ENCODE results near the gene ARHGAP8.

ARHGAP8 gene

GRCh38 chr22:44726439-44726838 is 25.9 kb upstream of the ARHGAP8 start:
- no peak for DNase-seq (ENCODE audit: low spot score)

DNA sequence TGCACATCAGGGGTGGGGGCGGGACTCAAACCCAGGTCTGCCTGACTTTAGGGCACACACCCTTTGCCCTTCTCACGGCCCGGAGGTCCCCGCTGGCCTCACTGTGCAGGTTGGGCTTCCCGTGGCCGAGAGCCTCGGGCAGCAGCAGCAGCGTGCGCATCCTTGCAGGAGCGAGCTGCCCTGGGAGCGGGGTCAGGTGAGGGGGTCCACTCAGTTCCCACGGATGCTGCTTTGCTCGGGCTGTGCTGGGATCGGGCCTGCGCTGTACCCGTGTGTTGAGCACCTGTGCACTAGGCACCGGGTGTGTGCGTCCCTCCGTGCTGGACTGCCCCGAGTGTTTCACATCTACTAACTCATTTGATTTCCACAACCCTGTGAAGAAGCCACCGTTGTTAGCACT is 25.2 kb upstream of the ARHGAP8 start:
- DNase-seq (ENCODE audit: low spot score): no peak

DNA sequence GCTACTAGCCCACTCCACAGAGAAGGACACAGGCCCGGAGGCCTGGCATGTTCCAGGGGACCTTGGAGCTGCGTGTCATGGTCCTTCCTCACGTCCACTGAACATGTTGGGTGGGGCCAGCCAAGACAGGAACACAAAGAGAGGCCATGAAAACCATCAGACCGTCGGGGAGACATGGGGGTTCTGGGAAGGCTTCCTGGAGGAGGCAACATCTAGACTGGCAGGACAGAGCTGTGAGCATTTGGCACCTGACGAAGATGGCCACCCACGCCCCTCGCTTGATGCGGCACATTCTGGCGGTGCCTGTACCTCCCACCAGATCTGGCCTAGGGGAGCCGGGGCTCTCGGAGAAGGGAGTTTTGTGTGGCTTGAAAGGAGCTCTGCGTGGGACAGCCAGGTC is 24.7 kb upstream of the ARHGAP8 start:
- DNase-seq (ENCODE audit: low spot score): no peak

- no peak for DNase-seq (ENCODE audit: low spot score)
These were observed 23.5 kb upstream of the ARHGAP8 start for GRCh38 chr22:44728761-44729324.

DNA sequence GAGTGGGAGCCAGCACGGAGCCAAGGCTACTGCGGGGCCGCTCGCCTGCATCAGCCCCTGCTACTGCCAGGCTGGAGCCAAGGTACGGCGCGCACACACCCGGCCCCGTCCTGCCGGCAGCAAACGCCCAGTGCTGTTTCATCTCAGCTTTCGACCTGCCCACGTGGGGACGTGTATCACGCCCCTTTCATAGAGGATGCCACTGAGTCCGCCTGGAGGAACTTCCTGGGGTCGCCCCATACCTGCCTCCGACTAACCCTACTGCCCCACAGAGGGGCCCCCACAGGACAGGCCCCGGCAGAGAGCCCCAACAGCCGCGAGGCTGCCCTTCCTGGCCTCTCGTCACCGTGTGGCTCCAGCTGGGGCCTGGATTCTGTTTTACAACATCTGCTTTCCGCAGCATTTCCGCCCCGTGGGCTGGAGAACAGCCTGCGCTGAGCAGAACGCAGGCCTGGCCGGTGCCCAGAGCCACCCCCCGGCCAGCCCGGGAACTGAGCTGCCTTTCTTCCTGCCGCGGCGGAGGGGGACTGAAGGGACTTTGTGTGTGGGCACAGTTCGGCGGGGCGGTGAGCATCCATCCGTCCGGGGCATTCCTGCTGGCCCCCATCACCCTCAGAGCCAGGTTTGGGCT is 22.9 kb upstream of the ARHGAP8 start:
- DNase-seq (ENCODE audit: low spot score): no peak

- no peak for DNase-seq (ENCODE audit: low spot score)
These were observed 22.4 kb upstream of the ARHGAP8 start for GRCh38 chr22:44730022-44730393.

GRCh38 chr22:44730490-44731356 is 21.7 kb upstream of the ARHGAP8 start:
- no peak for DNase-seq (ENCODE audit: low spot score)

GRCh38 chr22:44731357-44731970 is 20.9 kb upstream of the ARHGAP8 start:
- no peak for DNase-seq (ENCODE audit: low spot score)

GRCh38 chr22:44732017-44732561 is 20.3 kb upstream of the ARHGAP8 start:
- DNase-seq (ENCODE audit: low spot score): no peak

GRCh38 chr22:44732661-44733060 is 19.7 kb upstream of the ARHGAP8 start:
- DNase-seq (ENCODE audit: low spot score): no peak

GRCh38 chr22:44733426-44734106 is 18.8 kb upstream of the ARHGAP8 start:
- DNase-seq (ENCODE audit: low spot score): no peak

GRCh38 chr22:44734278-44734677 is 18.1 kb upstream of the ARHGAP8 start:
- DNase-seq (ENCODE audit: low spot score): no peak

DNA sequence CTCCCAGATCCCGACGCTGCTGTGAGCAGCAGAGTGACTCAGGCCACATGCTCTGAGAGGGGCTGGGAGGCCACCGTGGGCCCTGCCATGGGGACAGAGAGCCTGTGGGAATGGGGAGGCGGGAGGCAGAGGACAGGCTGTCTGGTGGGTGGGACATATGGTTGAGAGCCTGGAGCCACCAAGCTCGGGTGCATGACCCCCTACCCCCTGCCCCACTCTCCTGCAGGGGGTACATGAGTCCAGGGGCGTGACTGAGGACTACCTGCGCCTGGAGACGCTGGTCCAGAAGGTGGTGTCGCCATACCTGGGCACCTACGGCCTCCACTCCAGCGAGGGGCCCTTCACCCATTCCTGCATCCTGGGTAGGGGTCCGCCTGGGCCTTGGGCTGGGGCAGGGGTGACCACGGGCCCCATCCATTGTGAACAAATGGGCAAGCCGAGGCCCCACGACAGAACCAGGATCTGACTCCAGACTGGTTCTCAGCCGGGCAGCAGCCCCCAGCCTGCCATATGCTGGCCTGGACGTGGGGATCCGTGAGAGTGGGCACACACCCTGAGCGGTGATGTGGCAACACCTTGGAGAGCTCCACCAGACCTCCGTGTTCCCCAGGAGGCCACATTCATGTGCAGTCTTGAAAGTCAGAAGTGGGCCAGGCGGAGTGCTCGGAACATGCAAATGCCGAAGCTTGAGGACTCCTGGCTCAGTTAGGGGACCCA is 17.4 kb upstream of the ARHGAP8 start:
- no peak for DNase-seq (ENCODE audit: low spot score)

DNA sequence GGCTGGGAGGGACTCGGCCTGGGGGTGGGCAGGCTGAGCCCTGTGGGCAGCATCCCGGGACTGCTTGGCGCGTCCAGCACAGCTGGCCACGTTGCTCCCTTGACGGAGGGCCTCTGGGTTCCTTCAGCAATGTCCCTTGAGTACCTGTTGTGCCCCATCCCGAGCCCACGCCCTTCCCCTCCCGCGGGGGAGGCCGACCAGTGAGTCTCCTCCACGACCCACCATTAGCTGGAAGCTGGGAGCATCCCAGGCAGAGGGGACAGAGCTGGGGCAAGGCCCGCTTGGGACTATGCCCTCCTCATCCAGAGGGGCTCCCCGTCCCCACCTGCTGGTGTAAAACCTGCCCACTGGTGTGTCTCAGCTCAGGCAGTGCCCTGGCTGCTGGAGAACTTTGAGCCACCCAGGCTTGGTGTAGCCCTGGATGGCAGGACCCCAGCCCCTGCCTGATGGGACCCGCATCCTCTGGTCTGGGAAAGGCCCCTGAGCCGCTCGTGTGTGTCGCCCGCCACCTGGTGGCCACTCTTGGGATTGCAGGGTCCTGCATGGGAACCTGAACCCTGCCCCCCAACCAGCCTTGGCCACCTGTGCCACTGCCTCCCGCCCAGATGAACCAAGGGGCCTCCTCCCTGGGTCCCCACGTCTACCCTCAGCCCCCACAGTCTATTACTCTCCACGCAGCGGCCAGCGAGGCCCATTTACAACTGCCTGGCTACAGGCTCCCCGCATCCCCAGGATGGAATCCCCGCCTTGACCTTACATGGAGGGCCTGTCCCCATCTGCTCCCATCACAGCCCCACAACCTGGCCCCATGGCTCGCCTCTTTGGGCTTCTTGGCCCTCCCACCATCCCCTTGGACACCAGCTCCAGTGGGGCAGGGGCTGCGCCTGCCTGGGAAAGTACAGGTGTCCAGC is 16.6 kb upstream of the ARHGAP8 start:
- DNase-seq (ENCODE audit: low spot score): peak; percentile 93

GRCh38 chr22:44736581-44737405 is 15.6 kb upstream of the ARHGAP8 start:
- no peak for DNase-seq (ENCODE audit: low spot score)

- no peak for DNase-seq (ENCODE audit: low spot score)
These were observed 14.7 kb upstream of the ARHGAP8 start for GRCh38 chr22:44737406-44738346.

- DNase-seq (ENCODE audit: low spot score): no peak
These were observed 14.0 kb upstream of the ARHGAP8 start for GRCh38 chr22:44738347-44738715.

DNA sequence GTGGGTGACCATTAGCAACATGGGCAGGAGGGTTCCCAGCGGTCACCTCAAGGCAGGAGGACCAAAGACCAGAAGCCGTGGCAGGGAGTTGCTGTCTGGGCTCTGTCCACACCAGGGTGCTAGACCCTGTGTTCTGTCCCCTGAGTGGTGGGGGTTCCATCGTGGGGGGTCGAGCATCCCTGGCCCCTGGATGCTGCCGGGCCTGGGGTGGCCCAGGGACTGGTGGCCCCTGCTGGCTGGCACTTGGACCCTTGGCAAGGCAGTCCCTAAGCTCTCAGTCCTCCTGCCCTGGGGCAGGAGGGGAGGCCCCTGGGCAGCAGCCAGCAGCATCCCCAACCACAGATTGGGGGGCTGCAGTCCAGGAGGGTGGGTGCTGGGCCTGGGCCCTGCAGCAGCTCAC is 13.4 kb upstream of the ARHGAP8 start:
- no peak for DNase-seq (ENCODE audit: low spot score)

Data from HuH-7 (cell line).